ENCODE results near the gene NPPC. TPM values are rescaled to one million over a fixed set of nuclear protein-coding genes. Genes with fewer than 3 reads are reported as not detected.

Gene NPPC
- total RNA-seq, 1 donor from 2014 or later = not detected

DNA sequence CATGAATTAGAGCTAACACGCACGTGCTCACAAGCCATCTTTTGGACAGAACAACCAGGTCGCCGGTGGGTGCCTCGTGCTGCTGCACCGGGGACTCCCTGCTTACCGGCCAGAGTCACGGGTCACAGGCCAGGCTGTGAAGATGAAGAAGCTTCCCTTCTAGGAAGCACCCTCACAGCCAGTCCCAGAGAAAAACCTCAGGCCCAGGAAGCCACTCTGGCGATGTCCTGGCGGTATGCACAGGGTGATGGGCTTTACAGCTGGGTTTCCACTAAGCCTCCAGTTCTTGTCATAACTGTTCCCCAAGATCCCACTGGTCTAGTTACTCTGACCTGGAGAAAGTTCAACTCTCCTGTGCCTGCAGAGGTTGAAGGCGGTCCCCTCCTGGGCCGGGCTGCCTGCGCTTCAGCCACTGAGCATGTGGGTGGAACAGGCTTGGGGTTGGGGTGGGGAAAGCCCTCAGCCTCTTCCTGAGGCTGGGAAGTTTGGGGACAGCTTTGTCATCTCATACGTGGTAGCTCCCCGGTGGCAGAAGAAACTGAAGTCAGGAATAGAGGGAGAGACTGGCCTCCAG is 20.1 kb upstream of the NPPC start:
- no peak for DNase-seq (ENCODE audit: low read depth)
- no peak overlapping the region for H3K4me3 ChIP-seq (ENCODE audit: low read depth, low read length)
- TF ChIP-seq, protein P1, sequence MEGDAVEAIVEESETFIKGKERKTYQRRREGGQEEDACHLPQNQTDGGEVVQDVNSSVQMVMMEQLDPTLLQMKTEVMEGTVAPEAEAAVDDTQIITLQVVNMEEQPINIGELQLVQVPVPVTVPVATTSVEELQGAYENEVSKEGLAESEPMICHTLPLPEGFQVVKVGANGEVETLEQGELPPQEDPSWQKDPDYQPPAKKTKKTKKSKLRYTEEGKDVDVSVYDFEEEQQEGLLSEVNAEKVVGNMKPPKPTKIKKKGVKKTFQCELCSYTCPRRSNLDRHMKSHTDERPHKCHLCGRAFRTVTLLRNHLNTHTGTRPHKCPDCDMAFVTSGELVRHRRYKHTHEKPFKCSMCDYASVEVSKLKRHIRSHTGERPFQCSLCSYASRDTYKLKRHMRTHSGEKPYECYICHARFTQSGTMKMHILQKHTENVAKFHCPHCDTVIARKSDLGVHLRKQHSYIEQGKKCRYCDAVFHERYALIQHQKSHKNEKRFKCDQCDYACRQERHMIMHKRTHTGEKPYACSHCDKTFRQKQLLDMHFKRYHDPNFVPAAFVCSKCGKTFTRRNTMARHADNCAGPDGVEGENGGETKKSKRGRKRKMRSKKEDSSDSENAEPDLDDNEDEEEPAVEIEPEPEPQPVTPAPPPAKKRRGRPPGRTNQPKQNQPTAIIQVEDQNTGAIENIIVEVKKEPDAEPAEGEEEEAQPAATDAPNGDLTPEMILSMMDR (conservative IDR thresholded peaks at IDR 0.05; ENCODE audit: low read depth, low read length) = no peak

DNA sequence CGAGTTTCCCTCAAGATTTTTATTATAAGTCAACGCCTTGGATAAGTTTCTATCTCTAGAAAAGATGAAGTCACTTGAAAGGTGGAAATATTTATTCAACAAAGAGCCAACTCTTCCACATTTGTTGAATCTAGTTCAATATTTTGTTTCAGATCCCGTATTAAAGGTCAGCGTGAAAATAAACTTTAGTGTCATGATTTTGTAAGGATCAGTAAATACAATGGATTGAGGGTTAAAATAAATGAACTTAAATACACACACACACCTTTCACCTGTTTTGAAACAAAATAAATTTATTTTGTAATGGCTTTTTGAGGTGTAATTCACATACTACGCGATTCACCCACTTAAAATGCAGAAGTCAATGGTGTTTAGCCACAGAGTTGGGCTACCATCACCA is 16.0 kb upstream of the NPPC start:
- no peak overlapping the region for H3K4me3 ChIP-seq (ENCODE audit: low read depth, low read length)
- DNase-seq (ENCODE audit: low read depth) = no peak
- TF ChIP-seq, protein P1 (conservative IDR thresholded peaks at IDR 0.05; ENCODE audit: low read depth, low read length) = no peak

DNA sequence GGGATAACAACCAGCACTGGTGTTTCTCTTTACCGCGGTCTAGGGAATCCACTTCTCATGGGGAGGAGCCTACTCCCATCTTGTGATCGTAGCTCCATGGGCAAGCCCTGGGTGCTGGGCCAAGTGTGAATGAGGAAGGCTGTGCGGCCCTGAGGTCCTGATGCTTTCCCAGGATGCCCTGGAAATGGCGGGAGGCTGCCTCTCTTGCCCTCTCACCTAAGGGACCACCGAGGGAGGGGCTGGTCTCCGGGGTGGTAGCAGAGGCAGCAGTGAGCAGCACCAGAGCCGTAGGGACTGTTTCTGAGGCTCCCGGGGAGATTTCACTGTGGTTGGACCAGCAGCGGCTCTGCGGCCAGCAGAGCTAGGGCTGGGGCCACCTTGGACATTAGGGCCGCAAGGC is 15.5 kb upstream of the NPPC start:
- no peak for DNase-seq (ENCODE audit: low read depth)
- TF ChIP-seq, protein P1 (conservative IDR thresholded peaks at IDR 0.05; ENCODE audit: low read depth, low read length) = no peak
- H3K4me3 ChIP-seq (ENCODE audit: low read depth, low read length) = no peak overlapping the region

DNA sequence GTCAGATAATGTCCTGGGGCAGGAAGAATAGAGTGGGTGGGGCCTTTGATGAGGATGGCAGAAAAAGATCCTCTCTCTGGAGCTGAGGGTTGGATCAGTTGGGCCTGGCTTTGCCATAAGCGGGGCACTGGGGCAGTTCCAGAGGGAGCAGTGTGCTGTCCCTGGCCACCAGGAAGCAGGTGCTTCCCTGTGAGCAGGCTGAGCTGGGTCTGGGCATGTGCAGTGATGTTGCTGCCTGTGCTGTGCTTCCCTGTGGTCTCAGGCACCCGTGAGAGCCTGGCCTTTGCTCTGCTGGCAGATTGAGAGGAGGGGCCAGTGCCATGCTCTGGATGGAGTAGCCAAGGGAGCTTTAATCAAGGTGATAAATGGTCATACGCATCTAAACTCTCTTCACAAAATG is 14.6 kb upstream of the NPPC start:
- TF ChIP-seq, protein P1 (conservative IDR thresholded peaks at IDR 0.05; ENCODE audit: low read depth, low read length) = no peak
- DNase-seq (ENCODE audit: low read depth) = no peak
- H3K4me3 ChIP-seq (ENCODE audit: low read depth, low read length) = no peak overlapping the region

DNA sequence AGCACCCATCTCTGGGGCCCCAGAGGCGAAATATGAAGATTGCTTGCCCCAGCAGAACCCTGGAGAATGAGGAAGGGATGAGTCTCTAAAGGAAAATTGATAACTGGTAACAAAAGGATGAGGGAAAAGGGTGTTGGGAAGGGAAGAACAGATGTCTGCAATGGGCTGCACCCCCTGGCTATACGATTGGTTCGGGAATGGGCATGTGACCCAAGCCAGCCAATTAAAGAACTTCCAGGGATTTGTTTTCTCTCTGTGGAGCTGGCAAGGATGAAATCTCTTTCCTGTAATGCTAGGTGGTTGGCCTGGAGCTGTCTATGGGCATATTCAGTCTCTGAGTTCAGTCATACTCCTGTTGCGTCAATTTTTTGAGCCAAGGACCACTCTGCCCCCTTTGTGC is 12.8 kb upstream of the NPPC start:
- H3K4me3 ChIP-seq (ENCODE audit: low read depth, low read length) = no peak overlapping the region
- TF ChIP-seq, protein P1 (conservative IDR thresholded peaks at IDR 0.05; ENCODE audit: low read depth, low read length) = no peak
- DNase-seq (ENCODE audit: low read depth) = no peak

DNA sequence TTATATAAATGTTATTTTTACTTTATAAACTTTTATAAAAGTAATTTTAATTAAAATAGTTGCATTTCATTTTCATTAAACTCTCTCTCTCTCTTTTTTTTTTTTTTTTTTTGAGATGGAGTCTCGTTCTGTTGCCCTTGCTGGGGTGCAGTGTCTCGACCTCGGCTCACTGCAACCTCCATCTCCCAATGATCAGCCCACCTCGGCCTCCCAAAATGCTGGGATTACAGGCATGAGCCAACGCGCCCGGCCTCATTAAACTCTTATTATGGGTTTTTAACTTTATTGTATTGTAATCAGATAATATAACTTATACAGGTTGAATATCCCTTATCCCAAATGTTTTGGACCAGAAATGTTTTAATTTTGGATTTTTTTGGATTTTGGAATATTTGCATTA is 10.9 kb upstream of the NPPC start:
- no peak for DNase-seq (ENCODE audit: low read depth)
- no peak overlapping the region for H3K4me3 ChIP-seq (ENCODE audit: low read depth, low read length)
- TF ChIP-seq, protein P1 (conservative IDR thresholded peaks at IDR 0.05; ENCODE audit: low read depth, low read length) = no peak

DNA sequence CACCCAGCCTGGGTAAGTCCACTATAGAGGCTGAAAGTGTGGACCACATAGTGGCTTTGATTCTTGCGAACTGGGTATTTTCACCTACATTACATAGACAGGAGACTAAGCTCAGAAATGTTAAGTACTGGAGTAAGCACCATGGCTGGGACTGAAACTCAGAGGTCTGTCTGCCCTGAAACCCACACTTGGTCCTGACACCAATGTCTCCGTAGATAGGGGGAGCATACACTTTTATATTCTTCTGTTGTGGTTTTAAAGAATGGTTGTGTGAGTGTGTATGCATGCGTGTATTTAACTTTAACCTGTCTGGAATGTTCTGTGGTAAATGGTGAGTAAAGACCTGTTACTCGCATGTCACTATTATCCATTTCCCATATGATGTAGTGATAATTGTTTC is 10.3 kb upstream of the NPPC start:
- no peak for DNase-seq (ENCODE audit: low read depth)

More for the DNA sequence above, 10.3 kb upstream of the NPPC start:
- no peak overlapping the region for H3K4me3 ChIP-seq (ENCODE audit: low read depth, low read length)
- TF ChIP-seq, protein P1 (conservative IDR thresholded peaks at IDR 0.05; ENCODE audit: low read depth, low read length) = no peak

Measured in epithelial cell of proximal tubule (primary cell).